Duodenal mucosa (tissue), 2 donors: Measurements from ENCODE around the gene SLC16A9.
"Not testable (repeated sequence)": the region's sequence is repeated elsewhere in the genome, so short reads cannot be mapped to it uniquely, and the experiment has no call there.

Experiments
- H3K27ac ChIP-seq: one replicate; pipeline ENCODE4 v1.7.0; 2013; ENCODE audit warnings: low read depth, low read length
- H3K27me3 ChIP-seq, 2 donors: one replicate each; pipeline ENCODE4 v1.7.0; 2013; ENCODE audit warnings: low read length in 2 of 2, control low read depth in 1 of 2; ENCODE audit not compliant: insufficient read depth in 2 of 2, control insufficient read depth in 1 of 2
- H3K36me3 ChIP-seq, 2 donors: one replicate each; pipeline ENCODE4 v1.7.0; 2013; ENCODE audit warnings: low read length in 2 of 2, control low read depth in 1 of 2; ENCODE audit not compliant: insufficient read depth in 2 of 2, control insufficient read depth in 1 of 2
- H3K4me1 ChIP-seq, 2 donors: one replicate each; pipeline ENCODE4 v1.7.0; 2013; ENCODE audit warnings: low read length in 2 of 2, control low read depth in 1 of 2; ENCODE audit not compliant: insufficient read depth in 2 of 2, control insufficient read depth in 1 of 2
- H3K4me3 ChIP-seq, 2 donors: one replicate each; pipeline ENCODE4 v1.7.0; 2013; ENCODE audit warnings: low read length in 2 of 2, low read depth in 1 of 2
- H3K9ac ChIP-seq, 2 donors: one replicate each; pipeline ENCODE4 v1.7.0; 2013; ENCODE audit warnings: low read length in 2 of 2, low read depth in 1 of 2
- H3K9me3 ChIP-seq, 2 donors: one replicate each; pipeline ENCODE4 v1.7.0; 2013; ENCODE audit warnings: low read length in 2 of 2, control low read depth in 1 of 2; ENCODE audit not compliant: control insufficient read depth in 1 of 2

Gene SLC16A9

GRCh38 chr10:59680199-59680598 lies 29.5 kb downstream of the SLC16A9 start:
- Histone ChIP-seq H3K36me3 (no peaks in the 10 kb centered on the region), H3K9me3 (no peaks in the 10 kb centered on the region), H3K27me3 (no peaks in the 10 kb centered on the region), H3K4me1 (no peaks in the 10 kb centered on the region), H3K4me3 (no peak overlapping the region), H3K27ac (no peak overlapping the region), H3K9ac (no peak overlapping the region)

- no peak overlapping the region for H3K9ac ChIP-seq
- no peaks in the 10 kb centered on the region for H3K27me3 ChIP-seq
- no peaks in the 10 kb centered on the region for H3K9me3 ChIP-seq
- no peak overlapping the region for H3K4me3 ChIP-seq
- no peaks in the 10 kb centered on the region for H3K4me1 ChIP-seq
- H3K27ac ChIP-seq = no peak overlapping the region
- H3K36me3 ChIP-seq = no peaks in the 10 kb centered on the region
Measured at GRCh38 chr10:59678884-59679301, 30.8 kb downstream of the SLC16A9 start.

GRCh38 chr10:59677253-59677831 lies 32.3 kb downstream of the SLC16A9 start:
- no peaks in the 10 kb centered on the region for H3K4me1 ChIP-seq
- H3K36me3 ChIP-seq = no peaks in the 10 kb centered on the region
- H3K27me3 ChIP-seq = no peaks in the 10 kb centered on the region
- H3K9me3 ChIP-seq = no peaks in the 10 kb centered on the region
- H3K9ac ChIP-seq = no peak overlapping the region
- no peak overlapping the region for H3K27ac ChIP-seq
- H3K4me3 ChIP-seq = no peak overlapping the region

DNA sequence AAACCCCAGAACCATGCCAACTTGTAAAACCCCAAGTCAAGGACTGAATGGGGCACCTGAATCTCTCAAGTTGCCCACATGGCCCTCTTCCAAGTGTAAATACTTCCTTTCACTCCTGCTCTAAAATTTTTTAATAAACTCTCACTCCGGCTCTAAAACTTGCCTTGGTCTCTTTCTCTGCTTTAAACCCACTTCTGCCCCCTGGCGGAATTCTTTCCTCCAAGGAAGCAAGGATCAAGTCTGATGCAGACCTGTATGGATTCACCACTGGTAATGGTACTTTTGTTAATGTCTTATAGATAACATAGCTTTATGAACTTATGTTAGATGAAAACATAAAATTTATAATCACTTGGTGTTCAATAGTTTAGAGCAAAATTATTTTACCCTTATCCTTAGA lies 33.8 kb downstream of the SLC16A9 start:
- Histone ChIP-seq H3K36me3 (no peaks in the 10 kb centered on the region), H3K9me3 (no peaks in the 10 kb centered on the region), H3K4me1 (no peaks in the 10 kb centered on the region), H3K27me3 (no peaks in the 10 kb centered on the region), H3K9ac (no peak overlapping the region), H3K27ac (no peak overlapping the region), H3K4me3 (no peak overlapping the region)

DNA sequence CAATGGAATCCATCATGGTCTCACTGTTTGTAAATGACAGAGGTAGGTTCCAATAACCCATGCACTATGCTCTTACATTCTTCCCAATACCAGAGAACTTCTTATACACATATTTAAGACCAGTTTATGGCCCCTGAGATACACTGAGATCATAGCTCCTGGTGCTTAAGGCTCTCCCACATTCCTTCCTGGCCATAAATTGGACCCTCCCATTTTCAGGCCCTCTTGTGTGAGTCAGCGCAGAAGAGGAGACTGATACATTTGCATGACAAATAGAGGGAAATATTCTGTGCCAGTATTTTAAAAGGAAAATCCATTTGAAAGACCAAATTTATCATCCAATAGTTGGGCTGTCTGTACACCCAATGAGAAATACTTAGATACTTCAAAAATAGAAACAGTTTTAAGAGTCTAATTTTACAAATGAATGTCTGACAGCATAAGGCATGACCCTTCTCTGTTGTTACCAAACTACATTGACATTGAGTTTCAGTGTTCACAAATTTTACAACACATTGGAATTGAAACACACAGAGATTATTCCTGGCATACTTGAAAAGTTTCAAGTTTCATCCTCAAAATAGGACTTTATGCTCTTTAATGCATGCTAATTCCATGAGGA lies 35.3 kb downstream of the SLC16A9 start:
- H3K36me3 ChIP-seq = no peaks in the 10 kb centered on the region
- no peaks in the 10 kb centered on the region for H3K27me3 ChIP-seq
- H3K9ac ChIP-seq = no peak overlapping the region
- H3K27ac ChIP-seq = no peak overlapping the region
- H3K4me1 ChIP-seq = no peaks in the 10 kb centered on the region
- H3K4me3 ChIP-seq = no peak overlapping the region
- no peaks in the 10 kb centered on the region for H3K9me3 ChIP-seq

GRCh38 chr10:59672150-59672875 lies 37.3 kb downstream of the SLC16A9 start:
- no peak overlapping the region for H3K4me3 ChIP-seq
- no peaks in the 10 kb centered on the region for H3K9me3 ChIP-seq
- H3K4me1 ChIP-seq = no peaks in the 10 kb centered on the region
- H3K27ac ChIP-seq = no peak overlapping the region
- H3K27me3 ChIP-seq = no peaks in the 10 kb centered on the region
- no peaks in the 10 kb centered on the region for H3K36me3 ChIP-seq
- no peak overlapping the region for H3K9ac ChIP-seq

GRCh38 chr10:59670269-59670668 lies 39.4 kb downstream of the SLC16A9 start:
- Histone ChIP-seq H3K27ac (no peak overlapping the region), H3K27me3 (no peaks in the 10 kb centered on the region), H3K9me3 (no peaks in the 10 kb centered on the region), H3K36me3 (no peaks in the 10 kb centered on the region), H3K4me1 (no peaks in the 10 kb centered on the region), H3K9ac (no peak overlapping the region), H3K4me3 (no peak overlapping the region)

DNA sequence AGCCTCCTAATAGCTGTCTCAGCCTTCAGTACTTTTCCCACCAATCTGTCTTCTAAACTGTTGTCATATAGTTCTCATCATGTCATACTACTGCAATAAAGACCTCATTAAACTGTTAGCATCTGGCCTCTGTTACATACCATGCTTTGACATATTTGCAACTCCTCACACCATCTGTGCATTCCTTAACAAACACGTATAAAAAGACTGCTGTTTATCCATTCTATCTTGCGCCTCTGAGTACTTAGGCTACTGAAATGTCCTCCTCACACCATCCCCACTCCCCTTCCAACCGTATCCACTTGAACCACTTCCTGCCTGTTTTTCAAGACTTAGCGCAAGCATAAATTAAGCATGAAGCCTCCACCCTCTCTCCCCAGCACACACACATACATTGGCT lies 41.6 kb downstream of the SLC16A9 start:
- Histone ChIP-seq H3K9me3 (no peaks in the 10 kb centered on the region), H3K4me3 (no peak overlapping the region), H3K27ac (no peak overlapping the region), H3K9ac (no peak overlapping the region), H3K36me3 (no peaks in the 10 kb centered on the region), H3K4me1 (no peaks in the 10 kb centered on the region), H3K27me3 (no peaks in the 10 kb centered on the region)

- Histone ChIP-seq H3K36me3 (no peaks in the 10 kb centered on the region), H3K4me1 (no peaks in the 10 kb centered on the region), H3K27me3 (no peaks in the 10 kb centered on the region), H3K4me3 (no peak overlapping the region), H3K27ac (no peak overlapping the region), H3K9ac (no peak overlapping the region), H3K9me3 (no peaks in the 10 kb centered on the region)
Measured at GRCh38 chr10:59666310-59666709, 43.3 kb downstream of the SLC16A9 start.

- H3K9me3 ChIP-seq = not testable (repeated sequence)
Measured at GRCh38 chr10:59663213-59663612, 46.4 kb downstream of the SLC16A9 start.

More at GRCh38 chr10:59663213-59663612, 46.4 kb downstream of the SLC16A9 start:
- not testable (repeated sequence) for H3K27me3 ChIP-seq, H3K4me3 ChIP-seq, H3K36me3 ChIP-seq, H3K27ac ChIP-seq, H3K4me1 ChIP-seq, H3K9ac ChIP-seq
